GM12892 (cell line): ENCODE data around the gene ZSCAN10.

ENCODE experiments used
- DNase-seq: peaks from one replicate; pipeline ENCODE4 v3.0.0; 2011; ENCODE audit not compliant: insufficient read length
- FAIRE-seq: peaks from 2 replicates; lab custom pipeline; 2011; peaks lifted over from hg19 to GRCh38; lab: Jason Lieb, UNC
- POLR2A ChIP-seq: IDR thresholded peaks from 2 replicates; pipeline ENCODE4 v1.6.1; 2011; ENCODE audit warnings: low read depth, low read length, control low read depth
- POLR2AphosphoS5 ChIP-seq: IDR thresholded peaks from 2 replicates; pipeline ENCODE4 v1.6.1; 2011; ENCODE audit warnings: low read depth, low read length, control low read depth
- TAF1 ChIP-seq: IDR thresholded peaks from 2 replicates; pipeline ENCODE4 v1.6.1; 2011; ENCODE audit warnings: low read depth, mild to moderate bottlenecking, control low read depth, low read length, borderline replicate concordance

ZSCAN10 gene

DNA sequence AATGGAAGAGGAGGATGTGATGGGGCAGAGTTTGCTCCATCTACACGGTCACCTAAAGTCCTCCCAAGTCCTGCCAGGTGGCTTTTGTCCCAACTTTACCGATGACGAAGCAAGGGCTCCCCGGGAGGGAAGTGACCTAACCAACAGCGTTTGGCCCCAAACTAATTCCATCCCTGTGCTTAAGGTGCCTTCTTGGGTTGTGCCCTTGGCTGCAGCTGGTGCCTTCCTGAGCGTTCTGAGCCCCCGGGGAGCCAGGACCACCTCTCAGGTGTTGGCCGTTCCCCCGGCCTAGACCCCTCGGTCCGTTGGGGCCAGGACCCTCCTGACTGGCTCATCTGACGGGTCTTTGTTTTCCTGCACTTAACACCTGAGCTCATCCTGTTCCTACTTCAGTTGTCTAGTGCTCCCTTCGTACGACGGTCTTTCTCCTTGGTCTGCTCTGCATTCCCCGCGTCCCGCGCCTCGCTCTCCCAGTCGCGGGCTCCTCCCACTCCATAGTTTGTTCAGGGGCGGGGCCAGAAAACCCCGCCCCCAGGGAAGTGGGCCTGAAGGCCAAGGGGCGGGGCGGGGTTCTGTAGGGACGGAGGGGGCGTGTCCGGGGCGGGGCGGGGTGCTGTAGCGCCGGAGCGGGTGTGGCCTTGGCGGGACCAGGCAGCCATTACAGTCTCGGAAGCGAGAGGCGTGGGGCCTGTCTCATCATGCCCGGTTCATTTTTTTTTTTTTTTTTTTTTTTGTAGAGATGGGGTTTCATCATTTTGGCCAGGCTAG is 822 bp upstream of the ZSCAN10 start:
- DNase-seq (peak; percentile 94), FAIRE-seq (peak; percentile 67)

DNA sequence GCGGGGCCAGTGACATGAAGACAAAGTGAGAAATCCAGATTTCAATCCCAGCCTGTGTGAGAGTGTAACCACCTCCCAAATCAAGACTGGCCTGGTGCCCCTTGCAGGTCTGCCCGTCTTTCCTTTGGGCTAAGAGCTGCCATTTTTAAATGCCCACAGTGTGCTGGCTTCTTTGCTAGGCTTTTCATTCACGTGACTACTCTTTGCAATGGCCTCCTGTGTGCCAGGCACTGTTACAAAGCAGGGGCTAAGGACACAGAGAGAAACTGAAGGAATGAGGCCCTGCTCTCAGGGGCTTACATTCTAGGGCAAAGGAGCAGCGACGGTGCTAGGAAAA is 269 bp upstream of the ZSCAN10 start:
- DNase-seq, result no peak
- no peak for TF ChIP-seq TAF1
- no peak for FAIRE-seq

More for the DNA sequence above, 822 bp upstream of the ZSCAN10 start:
- TF ChIP-seq TAF1 (no peak), POLR2AphosphoS5 (no peak), POLR2A (no peak)

DNA sequence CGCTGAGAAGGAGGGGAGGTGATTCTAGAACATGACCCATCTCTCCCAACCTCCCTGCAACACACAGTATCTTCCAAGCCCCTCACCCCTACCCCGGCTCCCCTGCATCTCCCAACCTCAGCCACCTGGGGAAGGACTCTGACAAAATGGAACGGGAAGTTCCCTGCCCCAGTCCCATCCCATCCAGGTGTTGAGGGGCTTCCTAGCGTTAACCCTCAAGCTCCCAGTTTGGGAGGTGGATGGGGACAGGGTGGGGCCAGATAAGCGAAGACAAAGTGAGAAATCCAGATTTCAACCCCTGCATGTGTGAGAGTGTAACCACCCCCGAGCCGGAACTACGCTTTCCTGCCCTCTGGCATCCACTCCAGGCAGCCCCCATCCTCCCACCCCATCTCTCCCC is 1.8 kb downstream of the ZSCAN10 start:
- no peak for TF ChIP-seq TAF1
- TF ChIP-seq POLR2AphosphoS5, result no peak
- no peak for TF ChIP-seq POLR2A
- DNase-seq (no peak), FAIRE-seq (no peak)

DNA sequence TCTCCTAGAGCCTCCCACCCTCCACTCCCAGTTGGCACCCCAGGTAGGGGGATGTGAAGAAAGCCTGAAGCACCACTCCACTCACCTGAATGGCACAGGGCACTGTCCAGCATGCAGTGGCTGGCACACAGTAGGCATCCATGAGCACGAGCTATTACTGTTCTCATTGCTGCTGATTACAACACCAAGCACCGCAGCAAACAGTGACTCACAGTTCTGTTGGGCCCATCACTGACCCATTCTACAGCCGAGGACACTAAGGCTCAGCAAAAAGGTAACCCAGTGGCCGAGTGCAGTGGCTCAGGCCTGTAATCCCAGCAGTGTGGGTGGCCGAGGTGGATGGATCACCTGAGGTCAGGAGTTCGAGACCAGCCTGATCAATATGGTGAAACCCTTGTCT is 2.7 kb downstream of the ZSCAN10 start:
- no peak for TF ChIP-seq POLR2AphosphoS5
- no peak for TF ChIP-seq TAF1
- TF ChIP-seq POLR2A, result no peak
- DNase-seq, result no peak
- FAIRE-seq, result no peak

DNA sequence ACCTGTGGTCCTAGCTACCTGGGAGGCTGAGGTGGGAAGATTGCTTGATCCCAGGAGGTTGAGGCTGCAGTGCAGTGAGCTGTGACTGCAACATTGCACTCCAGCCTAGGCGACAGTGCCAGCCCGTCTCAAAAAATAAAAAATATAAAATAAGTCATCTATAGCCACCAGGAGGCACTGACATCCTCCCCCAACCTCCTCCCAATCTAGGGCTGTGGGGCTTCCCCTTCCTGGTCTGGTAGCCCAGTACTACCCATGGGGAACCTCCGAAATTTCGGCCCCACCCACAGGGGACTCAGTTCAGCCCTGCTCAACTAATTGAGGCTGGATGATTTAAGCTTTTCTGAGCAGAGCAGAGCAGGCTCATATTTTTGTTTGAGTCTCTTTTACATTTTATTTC is 3.2 kb downstream of the ZSCAN10 start:
- FAIRE-seq (peak; percentile 38), DNase-seq (peak; percentile 88)
- TF ChIP-seq POLR2AphosphoS5 (no peak), TAF1 (no peak), POLR2A (no peak)

DNA sequence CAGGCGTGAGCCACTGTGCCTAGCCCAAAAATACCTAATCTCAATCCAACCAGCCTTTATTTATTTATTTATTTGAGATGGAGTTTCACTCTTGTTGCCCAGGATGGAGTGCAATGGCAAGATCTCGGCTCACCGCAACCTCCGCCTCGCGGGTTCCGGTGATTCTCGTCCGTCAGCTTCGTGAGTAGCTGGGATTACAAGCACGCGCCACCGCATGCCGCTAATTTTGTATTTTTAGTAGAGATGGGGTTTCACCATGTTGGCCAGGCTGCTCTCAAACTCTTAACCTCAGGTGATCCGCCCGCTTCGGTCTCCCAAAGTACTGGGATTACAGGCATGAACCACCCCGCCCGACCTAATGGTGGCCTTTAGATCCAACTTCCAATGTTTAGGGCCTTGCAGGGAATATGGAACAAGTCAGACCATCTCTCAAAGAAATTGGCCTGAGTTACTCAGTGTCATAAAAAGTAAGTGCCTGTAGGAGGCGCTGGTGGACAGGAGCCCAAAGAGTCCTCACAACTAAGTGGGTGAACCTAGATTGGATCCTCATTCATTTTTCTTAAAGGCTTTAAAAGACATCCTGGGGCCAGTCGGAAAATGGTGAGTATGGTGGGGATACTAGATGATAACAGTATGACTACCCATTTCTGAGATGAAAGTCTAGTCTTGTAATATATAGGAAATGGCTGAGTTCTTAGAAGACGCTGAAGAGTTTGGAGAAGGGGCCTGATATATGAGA is 4.6 kb downstream of the ZSCAN10 start:
- DNase-seq, result no peak
- FAIRE-seq, result no peak
- TF ChIP-seq POLR2A (no peak), POLR2AphosphoS5 (no peak), TAF1 (no peak)

DNA sequence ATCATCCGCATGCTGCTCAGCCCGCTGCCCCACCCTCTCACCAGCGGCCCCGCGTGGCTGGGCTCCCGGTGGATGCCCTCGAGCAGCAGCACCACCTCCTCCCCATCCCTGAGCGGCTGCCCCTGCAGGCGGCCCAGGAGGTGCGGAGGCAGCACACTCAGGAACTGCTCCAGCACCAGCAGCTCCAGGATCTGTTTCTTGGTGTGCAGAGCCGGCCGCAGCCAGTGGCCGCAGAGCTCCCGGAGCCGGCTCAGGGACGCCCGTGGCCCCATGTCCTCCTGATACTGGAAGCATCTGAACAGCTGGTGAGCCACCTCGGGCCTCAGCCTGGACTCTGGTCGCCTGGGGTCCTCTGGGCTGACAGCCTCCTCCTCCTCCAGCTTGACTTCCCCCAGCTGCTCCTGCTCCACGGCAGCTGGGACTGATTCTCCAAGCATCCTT is 6.6 kb downstream of the ZSCAN10 start:
- TF ChIP-seq POLR2AphosphoS5 (no peak), POLR2A (no peak), TAF1 (no peak)
- FAIRE-seq (no peak), DNase-seq (no peak)

DNA sequence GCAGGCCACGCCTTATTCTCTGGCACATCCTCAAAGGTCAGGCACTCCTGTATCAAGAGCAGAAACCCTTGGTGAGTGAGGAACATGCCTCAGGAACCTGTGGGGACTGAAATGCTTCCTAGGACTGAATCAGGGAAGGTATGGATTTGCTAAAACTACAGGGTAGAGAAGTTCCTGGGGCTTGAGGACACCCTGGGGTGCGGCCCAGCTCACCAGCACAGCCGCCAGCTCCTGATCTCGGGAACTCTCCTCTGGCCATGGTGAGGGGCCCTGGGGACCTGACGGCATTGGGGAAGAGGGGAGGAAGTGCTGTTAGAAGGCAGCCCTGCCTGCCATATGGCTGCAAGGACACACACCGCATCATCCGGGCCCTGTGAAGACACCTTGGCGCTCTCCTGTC is 7.5 kb downstream of the ZSCAN10 start:
- no peak for DNase-seq
- FAIRE-seq, result no peak
- TF ChIP-seq POLR2A (no peak), POLR2AphosphoS5 (no peak), TAF1 (no peak)

DNA sequence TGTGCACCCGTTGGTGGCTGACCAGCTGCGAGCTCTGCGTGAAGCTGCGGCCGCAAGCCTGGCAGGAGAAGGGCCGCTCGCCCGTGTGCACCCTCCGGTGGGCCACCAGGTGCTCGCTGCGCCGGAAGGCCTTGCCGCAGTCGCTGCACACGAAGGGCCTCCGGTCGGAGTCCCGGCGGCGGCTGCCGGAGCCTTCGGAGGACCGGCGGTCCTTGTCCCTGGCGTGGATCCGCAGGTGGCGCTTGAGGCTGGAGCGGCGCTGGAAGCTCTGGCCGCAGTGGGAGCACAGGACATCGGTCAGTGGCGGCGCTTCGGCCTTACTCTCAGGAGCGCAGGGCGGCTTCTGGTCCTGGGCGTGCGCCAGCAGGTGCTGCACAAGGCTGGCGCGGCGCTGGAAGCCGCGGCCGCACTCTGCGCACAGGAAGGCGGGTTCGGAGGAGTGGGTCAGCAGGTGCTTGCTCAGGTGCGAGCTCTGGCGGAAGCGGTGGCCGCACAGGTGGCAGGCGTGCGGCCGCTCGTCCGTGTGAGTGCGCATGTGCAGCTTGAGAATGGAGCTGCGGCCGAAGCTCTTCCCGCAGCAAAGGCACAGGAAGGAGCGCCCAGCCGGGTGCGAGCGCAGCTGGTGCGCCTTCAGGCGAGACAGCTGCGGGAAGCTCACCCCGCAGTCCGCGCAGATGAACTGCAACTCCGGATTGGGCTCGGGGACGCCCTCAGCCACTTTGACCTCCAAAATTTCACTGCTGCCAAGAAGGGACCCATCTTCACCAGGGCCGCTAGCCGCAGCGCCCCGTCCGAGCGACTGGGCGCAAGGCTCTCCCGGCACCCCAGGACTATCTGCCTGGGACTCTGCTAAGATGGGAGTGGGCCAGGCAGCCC is 9.1 kb downstream of the ZSCAN10 start:
- no peak for DNase-seq
- no peak for FAIRE-seq
- TF ChIP-seq POLR2A (no peak), POLR2AphosphoS5 (no peak), TAF1 (no peak)

DNA sequence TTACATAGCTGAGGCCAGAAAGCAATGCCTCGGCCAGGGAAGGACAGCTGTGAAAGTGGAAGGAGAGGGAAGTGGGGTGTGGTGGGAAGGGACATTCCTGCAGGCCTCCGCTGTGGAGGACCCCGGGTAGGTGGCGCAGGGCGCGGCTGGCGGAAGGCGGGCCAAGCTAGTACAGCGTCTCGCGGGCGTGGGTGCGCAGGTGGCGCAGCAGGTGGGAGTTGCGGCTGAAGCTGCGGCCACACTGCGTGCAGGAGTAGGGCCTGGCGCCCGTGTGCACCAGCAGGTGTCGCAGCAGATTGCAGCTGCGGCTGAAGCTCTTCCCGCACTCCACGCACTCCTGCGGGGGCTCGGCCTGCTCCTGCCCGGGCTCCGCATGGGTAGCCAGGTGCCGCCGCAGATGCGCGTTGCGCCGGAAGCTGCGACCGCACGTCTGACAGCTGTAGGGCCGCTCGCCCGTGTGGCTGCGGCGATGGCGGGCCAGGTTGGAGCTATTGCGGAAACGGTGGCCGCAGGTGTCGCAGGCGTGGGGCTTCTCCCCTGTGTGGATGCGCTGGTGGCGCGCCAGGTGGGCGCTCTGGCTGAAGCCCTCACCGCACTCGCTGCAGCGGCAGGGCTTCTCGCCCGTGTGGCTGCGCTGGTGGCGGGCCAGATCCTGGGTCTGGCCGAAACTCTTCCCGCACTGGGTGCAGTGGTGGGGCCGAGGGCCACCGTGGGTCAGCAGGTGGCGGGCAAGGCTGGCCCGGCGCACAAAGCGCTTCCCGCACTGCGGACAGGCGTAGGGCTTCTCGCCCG is 10.0 kb downstream of the ZSCAN10 start:
- TF ChIP-seq POLR2A, result no peak
- no peak for TF ChIP-seq TAF1
- no peak for TF ChIP-seq POLR2AphosphoS5
- FAIRE-seq (no peak), DNase-seq (no peak)
